Nephron (organoid): ENCODE data around the gene TSEN2.

ENCODE experiments used
- H3K27ac Mint-ChIP-seq, 3 experiments: 2 replicates each; pipeline ENCODE4 v1.8.0; 2020; ENCODE audit warnings: mixed read lengths in 3 of 3, mild to moderate bottlenecking in 2 of 3, moderate library complexity in 1 of 3
- H3K27me3 Mint-ChIP-seq: 2 replicates; pipeline ENCODE4 v1.8.0; 2021; ENCODE audit warnings: low read depth, mild to moderate bottlenecking, moderate library complexity, mixed read lengths
- H3K36me3 Mint-ChIP-seq: 2 replicates; pipeline ENCODE4 v1.8.0; 2020; ENCODE audit warnings: low read depth, mixed read lengths
- H3K4me1 Mint-ChIP-seq: 2 replicates; pipeline ENCODE4 v1.8.0; 2020; ENCODE audit warnings: mixed read lengths
- H3K4me3 Mint-ChIP-seq, 3 experiments: 2 replicates each; pipeline ENCODE4 v1.8.0; 2020; ENCODE audit warnings: mild to moderate bottlenecking in 3 of 3, mixed read lengths in 3 of 3, moderate library complexity in 2 of 3
- H3K9me3 Mint-ChIP-seq: 2 replicates; pipeline ENCODE4 v1.8.0; 2020; ENCODE audit warnings: mixed read lengths
- TF ChIP-seq, protein P1 (sequence below), 3 experiments: fragments of 200-600 bp; sonication (generic); IDR thresholded peaks; one replicate each; pipeline ENCODE4 v1.5.0; 2021; ENCODE audit warnings: antibody characterized with exemption in 3 of 3; ENCODE audit not compliant: unreplicated experiment in 3 of 3

The TSEN2 gene

DNA sequence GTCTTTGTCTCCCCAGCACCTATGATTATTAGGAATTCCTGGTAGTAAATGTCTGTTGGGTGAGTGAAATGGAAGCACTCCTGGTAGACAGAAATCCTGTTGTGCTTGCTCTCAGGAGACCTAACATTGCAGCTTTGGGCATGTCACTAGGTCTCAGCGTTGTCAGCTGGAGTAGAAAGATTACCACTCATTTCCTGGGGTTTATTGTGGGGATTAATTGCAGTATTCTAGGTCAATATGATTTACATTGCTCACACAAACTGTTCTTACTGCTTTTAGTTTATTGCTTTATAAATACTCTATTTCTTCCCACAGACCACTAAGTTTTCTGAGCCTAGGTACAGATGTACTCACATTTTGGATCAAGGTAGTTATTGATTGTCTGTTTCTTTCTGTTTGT, 5.1 kb downstream of the TSEN2 start:
- Mint-ChIP-seq H3K27me3 (no peaks in the 10 kb centered on the region), H3K4me1 (peaks cover 31% of the 10 kb centered on the region), H3K4me3 (no peak overlapping the region), H3K36me3 (peaks cover 33% of the 10 kb centered on the region), H3K9me3 (no peaks in the 10 kb centered on the region), H3K27ac (peak overlapping the region; percentile 74 to 94 (median 89))
- TF ChIP-seq, protein P1, sequence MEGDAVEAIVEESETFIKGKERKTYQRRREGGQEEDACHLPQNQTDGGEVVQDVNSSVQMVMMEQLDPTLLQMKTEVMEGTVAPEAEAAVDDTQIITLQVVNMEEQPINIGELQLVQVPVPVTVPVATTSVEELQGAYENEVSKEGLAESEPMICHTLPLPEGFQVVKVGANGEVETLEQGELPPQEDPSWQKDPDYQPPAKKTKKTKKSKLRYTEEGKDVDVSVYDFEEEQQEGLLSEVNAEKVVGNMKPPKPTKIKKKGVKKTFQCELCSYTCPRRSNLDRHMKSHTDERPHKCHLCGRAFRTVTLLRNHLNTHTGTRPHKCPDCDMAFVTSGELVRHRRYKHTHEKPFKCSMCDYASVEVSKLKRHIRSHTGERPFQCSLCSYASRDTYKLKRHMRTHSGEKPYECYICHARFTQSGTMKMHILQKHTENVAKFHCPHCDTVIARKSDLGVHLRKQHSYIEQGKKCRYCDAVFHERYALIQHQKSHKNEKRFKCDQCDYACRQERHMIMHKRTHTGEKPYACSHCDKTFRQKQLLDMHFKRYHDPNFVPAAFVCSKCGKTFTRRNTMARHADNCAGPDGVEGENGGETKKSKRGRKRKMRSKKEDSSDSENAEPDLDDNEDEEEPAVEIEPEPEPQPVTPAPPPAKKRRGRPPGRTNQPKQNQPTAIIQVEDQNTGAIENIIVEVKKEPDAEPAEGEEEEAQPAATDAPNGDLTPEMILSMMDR (IDR thresholded peaks at IDR 0.05; ENCODE audit: unreplicated experiment in 3 of 3), result no peak

DNA sequence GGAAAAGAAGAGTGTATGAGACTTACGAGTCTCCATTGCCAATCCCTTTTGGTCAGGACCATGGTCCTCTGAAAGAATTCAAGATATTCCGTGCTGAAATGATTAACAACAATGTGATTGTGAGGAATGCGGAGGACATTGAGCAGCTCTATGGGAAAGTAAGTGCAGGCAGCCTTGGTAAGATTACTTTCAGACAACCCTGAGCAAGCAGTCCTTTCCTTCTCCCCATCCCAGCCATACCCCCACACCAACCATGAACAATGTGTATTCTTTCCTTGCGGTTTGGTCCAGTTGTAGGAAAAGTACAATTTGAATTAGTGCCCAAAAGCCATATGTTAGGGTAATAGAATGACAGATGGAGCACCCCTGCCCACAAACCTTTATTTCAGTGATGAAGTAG, 5.6 kb downstream of the TSEN2 start:
- H3K4me3 Mint-ChIP-seq, result no peak overlapping the region
- no peaks in the 10 kb centered on the region for H3K27me3 Mint-ChIP-seq
- peaks cover 26% of the 10 kb centered on the region for H3K4me1 Mint-ChIP-seq

DNA sequence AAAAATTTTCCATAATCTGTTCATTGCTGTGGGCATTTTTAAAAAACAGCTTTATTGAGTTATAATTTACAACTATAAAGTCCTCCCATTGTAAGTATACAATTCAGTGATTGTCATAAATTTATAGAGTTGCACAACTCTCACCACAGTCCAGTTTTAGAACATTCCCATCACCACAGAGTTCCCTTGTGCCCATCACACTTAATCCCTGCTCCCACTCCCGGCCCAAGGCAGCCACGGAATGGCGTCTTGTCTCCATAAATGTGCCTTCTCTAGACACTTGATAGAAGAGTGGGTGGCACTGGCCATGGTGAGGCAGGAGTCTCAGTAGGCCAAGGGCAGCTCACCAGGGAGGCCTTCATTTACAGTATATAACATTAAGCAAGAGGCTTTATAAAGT, 6.3 kb downstream of the TSEN2 start:
- Mint-ChIP-seq H3K27me3 (no peaks in the 10 kb centered on the region), H3K4me3 (peak overlapping the region in 1 of 3 experiments; percentile 11), H3K4me1 (peaks cover 19% of the 10 kb centered on the region)

More for the DNA sequence above, 5.6 kb downstream of the TSEN2 start:
- peaks cover 35% of the 10 kb centered on the region for H3K36me3 Mint-ChIP-seq
- peak overlapping the region; percentile 74 to 94 (median 89) for H3K27ac Mint-ChIP-seq
- H3K9me3 Mint-ChIP-seq, result no peaks in the 10 kb centered on the region
- TF ChIP-seq, protein P1 (IDR thresholded peaks at IDR 0.05; ENCODE audit: unreplicated experiment in 3 of 3), result no peak

DNA sequence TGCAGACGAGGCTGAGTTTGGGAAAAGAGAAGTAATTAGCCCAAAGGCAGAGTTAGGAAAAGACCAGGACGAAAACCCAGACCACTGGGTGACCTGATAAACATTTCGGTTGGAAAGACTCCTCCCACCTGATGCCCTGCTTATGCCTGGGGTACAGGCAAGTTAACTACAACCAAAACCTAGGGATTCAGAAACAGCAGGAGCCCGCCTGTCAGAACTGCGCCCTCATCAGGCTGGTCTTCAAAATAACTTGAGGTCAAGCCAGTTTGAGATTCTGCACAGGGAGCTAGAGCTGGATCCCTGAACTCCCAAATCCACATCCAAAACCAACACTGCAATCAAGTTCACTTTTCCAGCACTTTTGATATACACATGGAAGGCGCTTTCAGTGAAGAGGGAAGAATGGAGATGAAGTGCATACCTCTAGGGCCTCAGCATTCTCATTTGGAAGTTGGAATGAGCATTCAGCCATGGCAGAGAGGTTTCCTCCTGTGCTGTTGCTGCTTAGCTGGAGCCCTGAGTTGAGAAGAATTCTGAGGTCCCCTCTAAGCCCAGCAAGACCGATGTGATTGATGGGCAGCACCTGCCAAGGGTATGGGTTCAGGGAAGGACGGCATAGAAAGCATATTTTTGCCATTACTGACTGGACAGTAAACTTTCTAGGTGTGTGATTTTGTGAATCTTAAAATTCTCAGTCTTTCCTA, 11.6 kb downstream of the TSEN2 start:
- Mint-ChIP-seq H3K9me3 (no peaks in the 10 kb centered on the region), H3K36me3 (peaks cover 63% of the 10 kb centered on the region), H3K27me3 (no peaks in the 10 kb centered on the region), H3K4me3 (no peak overlapping the region), H3K4me1 (no peaks in the 10 kb centered on the region), H3K27ac (no peak overlapping the region)
- TF ChIP-seq, protein P1 (IDR thresholded peaks at IDR 0.05; ENCODE audit: unreplicated experiment in 3 of 3), result no peak

More for the DNA sequence above, 6.3 kb downstream of the TSEN2 start:
- Mint-ChIP-seq H3K27ac (peak overlapping the region in 2 of 3 experiments; percentile 17 to 94), H3K36me3 (peaks cover 35% of the 10 kb centered on the region), H3K9me3 (no peaks in the 10 kb centered on the region)
- TF ChIP-seq, protein P1 (IDR thresholded peaks at IDR 0.05; ENCODE audit: unreplicated experiment in 3 of 3), result no peak

DNA sequence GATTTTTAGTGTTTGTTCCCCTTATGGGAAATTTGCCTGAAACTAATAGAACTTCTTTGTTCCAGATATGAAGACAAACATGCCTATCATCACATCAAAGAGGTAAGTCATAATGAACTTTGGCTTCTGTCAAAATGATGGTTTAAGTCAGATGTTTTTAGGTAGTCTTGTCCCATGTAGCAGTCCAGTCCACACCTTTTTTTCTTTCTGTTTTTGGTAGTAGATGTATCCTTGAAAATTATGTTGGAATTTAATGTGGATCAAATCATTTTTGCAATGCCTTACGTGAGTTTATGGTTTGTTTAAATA, 12.1 kb downstream of the TSEN2 start:
- Mint-ChIP-seq H3K27ac (no peak overlapping the region), H3K4me3 (no peak overlapping the region), H3K36me3 (peaks cover 64% of the 10 kb centered on the region), H3K27me3 (no peaks in the 10 kb centered on the region), H3K4me1 (no peaks in the 10 kb centered on the region), H3K9me3 (no peaks in the 10 kb centered on the region)
- TF ChIP-seq, protein P1 (IDR thresholded peaks at IDR 0.05; ENCODE audit: unreplicated experiment in 3 of 3), result no peak

DNA sequence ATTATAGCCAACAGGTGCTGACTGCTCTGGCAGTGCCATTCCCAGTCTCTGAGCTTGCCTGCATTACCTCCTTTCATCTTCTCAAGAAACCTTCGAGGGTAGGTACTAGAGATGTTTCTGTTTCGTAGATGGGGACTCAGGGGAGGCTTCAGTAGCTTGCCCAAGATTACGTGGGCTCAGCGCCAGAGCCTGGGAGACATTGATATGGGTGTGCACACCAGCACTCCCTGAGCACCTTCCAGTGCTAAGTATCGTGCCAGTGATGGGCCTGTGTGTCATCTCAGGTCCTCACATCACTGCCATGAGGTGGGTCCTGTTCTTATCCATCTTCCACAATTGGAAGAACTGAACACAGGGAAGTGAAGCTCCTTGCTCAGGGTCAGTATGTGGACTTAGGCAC, 15.2 kb downstream of the TSEN2 start:
- Mint-ChIP-seq H3K4me1 (no peaks in the 10 kb centered on the region), H3K4me3 (no peak overlapping the region), H3K9me3 (no peaks in the 10 kb centered on the region), H3K36me3 (peaks cover 68% of the 10 kb centered on the region), H3K27me3 (no peaks in the 10 kb centered on the region), H3K27ac (no peak overlapping the region)
- TF ChIP-seq, protein P1 (IDR thresholded peaks at IDR 0.05; ENCODE audit: unreplicated experiment in 3 of 3), result no peak
